Erythroblast (primary cell): Measurements from ENCODE around the gene TMLHE.

Experiments used
- GATA1 ChIP-seq: IDR thresholded peaks from 2 replicates; pipeline ENCODE4 v1.6.1; 2011; ENCODE audit warnings: low read depth, mild to moderate bottlenecking, control low read depth, low read length, moderate library complexity
- POLR2A ChIP-seq: IDR thresholded peaks from 2 replicates; pipeline ENCODE4 v1.6.1; 2011; ENCODE audit warnings: mild to moderate bottlenecking, low read length

DNA sequence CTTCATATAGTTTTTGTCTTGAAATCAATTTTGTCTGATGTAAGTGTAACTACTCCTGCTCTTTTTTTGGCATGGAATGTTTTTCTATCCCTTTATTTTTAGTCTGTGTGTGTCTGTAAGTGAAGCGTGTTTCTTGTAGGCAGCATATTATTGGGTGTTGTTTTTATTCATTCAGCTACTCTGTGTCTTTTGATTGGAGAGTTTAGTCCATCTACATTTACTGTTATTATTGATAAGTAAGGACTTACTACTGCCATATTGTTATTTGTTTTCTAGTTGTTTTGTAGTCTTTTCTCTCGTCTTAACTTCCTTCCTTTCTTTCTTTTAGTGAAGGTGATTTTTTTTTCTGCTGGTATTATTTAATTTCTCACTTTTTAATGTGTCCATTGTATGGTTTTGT lies 30.5 kb upstream of the TMLHE start:
- no peak for TF ChIP-seq POLR2A
- TF ChIP-seq GATA1 = no peak
